GM12875 (cell line): Measurements from ENCODE around the gene CRNN.
A peak's percentile ranks its signal among the peaks of the same experiment; 100 is the strongest.

Experiments
- H3K4me3 ChIP-seq: one replicate; pipeline ENCODE4 v1.5.1; 2011; ENCODE audit warnings: low read depth, low read length, control low read depth
- CTCF ChIP-seq: IDR thresholded peaks from 2 replicates; pipeline ENCODE4 v1.5.1; 2011; ENCODE audit warnings: low read depth, mild to moderate bottlenecking, control low read depth, inconsistent platforms, low read length, moderate library complexity, borderline replicate concordance; ENCODE audit not compliant: insufficient read depth

The CRNN gene

GRCh38 chr1:152444045-152444444 lies 30.0 kb upstream of the CRNN start:
- no peak for TF ChIP-seq CTCF
- H3K4me3 ChIP-seq = no peak overlapping the region

- no peak for TF ChIP-seq CTCF
- H3K4me3 ChIP-seq = no peak overlapping the region
Measured at GRCh38 chr1:152442765-152443164, 28.7 kb upstream of the CRNN start.

GRCh38 chr1:152442301-152442700 lies 28.2 kb upstream of the CRNN start:
- no peak overlapping the region for H3K4me3 ChIP-seq

GRCh38 chr1:152441756-152442155 lies 27.7 kb upstream of the CRNN start:
- H3K4me3 ChIP-seq = no peak overlapping the region
- no peak for TF ChIP-seq CTCF

More at GRCh38 chr1:152442301-152442700, 28.2 kb upstream of the CRNN start:
- no peak for TF ChIP-seq CTCF

- peak; percentile 91 for TF ChIP-seq CTCF
- no peak overlapping the region for H3K4me3 ChIP-seq
Measured at GRCh38 chr1:152440635-152441471, 26.8 kb upstream of the CRNN start.

- no peak overlapping the region for H3K4me3 ChIP-seq
- no peak for TF ChIP-seq CTCF
Measured at GRCh38 chr1:152436593-152437496, 22.8 kb upstream of the CRNN start.

- no peak for TF ChIP-seq CTCF
- H3K4me3 ChIP-seq = no peak overlapping the region
Measured at GRCh38 chr1:152427458-152427857, 13.4 kb upstream of the CRNN start.
